Measurements from ENCODE around the gene RNF121. TPM values are rescaled to one million over a fixed set of nuclear protein-coding genes. Genes with fewer than 3 reads are reported as not detected.
"Not testable (repeated sequence)": the region's sequence is repeated elsewhere in the genome, so short reads cannot be mapped to it uniquely, and the experiment has no call there.

Gene RNF121
- 24.7 TPM for total RNA-seq
- long read RNA-seq, transcript RNF121-201 (9 exons, 2,625 nt): major isoform, 10 of 21 reads
- long read RNA-seq, partial matches to known transcripts: 4 of 21 reads
- long read RNA-seq, other reads (novel, unspliced or antisense): 6 of 21 reads

- ATAC-seq (peak; percentile 99 to 100), DNase-seq (peak; percentile 98)
- intact Hi-C loops (cut with DNase I): no loop called here
- Histone ChIP-seq H3K27me3 (ENCODE audit: low read depth) (no peaks in the 10 kb centered on the region), H3K27ac (peak within 1 kb of the TSS; percentile 96), H3K4me3 (peak within 1 kb of the TSS; percentile 98), H3K4me1 (peaks cover 40% of the 10 kb centered on the region), H3K36me3 (no peaks in the 10 kb centered on the region), H3K9me3 (no peaks in the 10 kb centered on the region)
- TF ChIP-seq, protein P1, sequence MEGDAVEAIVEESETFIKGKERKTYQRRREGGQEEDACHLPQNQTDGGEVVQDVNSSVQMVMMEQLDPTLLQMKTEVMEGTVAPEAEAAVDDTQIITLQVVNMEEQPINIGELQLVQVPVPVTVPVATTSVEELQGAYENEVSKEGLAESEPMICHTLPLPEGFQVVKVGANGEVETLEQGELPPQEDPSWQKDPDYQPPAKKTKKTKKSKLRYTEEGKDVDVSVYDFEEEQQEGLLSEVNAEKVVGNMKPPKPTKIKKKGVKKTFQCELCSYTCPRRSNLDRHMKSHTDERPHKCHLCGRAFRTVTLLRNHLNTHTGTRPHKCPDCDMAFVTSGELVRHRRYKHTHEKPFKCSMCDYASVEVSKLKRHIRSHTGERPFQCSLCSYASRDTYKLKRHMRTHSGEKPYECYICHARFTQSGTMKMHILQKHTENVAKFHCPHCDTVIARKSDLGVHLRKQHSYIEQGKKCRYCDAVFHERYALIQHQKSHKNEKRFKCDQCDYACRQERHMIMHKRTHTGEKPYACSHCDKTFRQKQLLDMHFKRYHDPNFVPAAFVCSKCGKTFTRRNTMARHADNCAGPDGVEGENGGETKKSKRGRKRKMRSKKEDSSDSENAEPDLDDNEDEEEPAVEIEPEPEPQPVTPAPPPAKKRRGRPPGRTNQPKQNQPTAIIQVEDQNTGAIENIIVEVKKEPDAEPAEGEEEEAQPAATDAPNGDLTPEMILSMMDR (IDR thresholded peaks at IDR 0.05): no peak
These were observed at the start of gene RNF121 for GRCh38 chr11:71928737-71929443. Gene RNF121, plus strand, starts transcription at chr11:71929046. Its CDS starts 16 bp downstream, at chr11:71929062.

DNA sequence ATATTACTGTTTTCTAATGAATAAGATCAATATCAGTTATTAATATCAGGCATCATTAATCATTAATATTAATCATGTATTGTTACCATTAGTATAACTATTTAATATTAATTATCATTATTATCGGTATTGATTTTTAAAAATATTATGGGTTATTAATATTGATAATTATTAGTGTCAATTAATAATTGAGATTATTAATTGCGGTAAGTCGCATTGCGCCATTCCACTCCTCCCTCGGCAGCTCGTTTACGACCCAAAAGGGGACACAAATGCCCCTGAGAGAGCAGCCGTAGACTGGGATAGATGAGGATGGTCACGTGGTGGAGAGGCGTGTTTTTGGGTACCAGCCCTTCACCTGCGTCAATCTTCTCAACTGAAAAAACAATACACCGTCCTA lies 43.0 kb upstream of the RNF121 start:
- H3K4me3 ChIP-seq; ATAC-seq; H3K27me3 ChIP-seq (ENCODE audit: low read depth); DNase-seq; H3K27ac ChIP-seq; H3K4me1 ChIP-seq; intact Hi-C loops (cut with DNase I); H3K9me3 ChIP-seq; H3K36me3 ChIP-seq: not testable (repeated sequence)

DNA sequence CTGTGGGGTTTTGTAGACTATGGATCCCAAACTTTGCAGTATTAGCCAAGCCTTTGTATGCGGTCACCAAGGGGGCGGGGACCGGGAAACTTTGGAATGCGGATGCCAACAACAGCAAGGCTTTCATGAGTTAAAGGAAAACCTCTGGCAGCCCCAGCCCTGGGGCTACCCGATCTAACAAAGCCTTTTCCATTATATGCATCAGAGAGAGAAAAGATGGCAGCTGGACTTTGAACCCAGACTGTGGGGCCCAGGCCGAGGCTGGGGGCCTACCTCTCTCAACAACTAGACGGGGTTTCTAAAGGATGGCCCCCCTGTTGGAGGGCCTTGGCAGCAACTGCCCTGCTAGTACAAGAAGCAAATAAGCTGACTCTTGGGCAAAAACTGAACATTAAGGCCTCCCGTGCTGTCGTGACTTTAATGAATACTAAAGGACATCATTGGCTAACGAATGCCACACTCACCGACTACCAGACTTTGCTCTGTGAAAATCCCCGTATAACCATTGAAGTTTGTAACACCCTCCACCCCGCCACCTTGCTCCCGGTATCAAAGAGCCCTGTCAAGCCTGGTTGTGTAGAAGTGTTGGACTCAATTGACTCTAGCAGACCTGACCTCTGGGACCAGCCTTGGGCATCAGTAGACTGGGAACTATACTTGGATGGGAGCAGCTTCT lies 40.4 kb upstream of the RNF121 start:
- H3K4me1 ChIP-seq; ATAC-seq; H3K27ac ChIP-seq; DNase-seq; intact Hi-C loops (cut with DNase I); H3K27me3 ChIP-seq (ENCODE audit: low read depth); H3K36me3 ChIP-seq; H3K9me3 ChIP-seq; H3K4me3 ChIP-seq: not testable (repeated sequence)

- H3K27ac ChIP-seq; H3K9me3 ChIP-seq; H3K27me3 ChIP-seq (ENCODE audit: low read depth); H3K4me1 ChIP-seq; DNase-seq; ATAC-seq; H3K4me3 ChIP-seq; intact Hi-C loops (cut with DNase I); H3K36me3 ChIP-seq: not testable (repeated sequence)
These were observed 39.5 kb upstream of the RNF121 start for GRCh38 chr11:71889181-71889872.

- no peaks in the 10 kb centered on the region for H3K36me3 ChIP-seq
- no peak overlapping the region for H3K4me3 ChIP-seq
- intact Hi-C loops (cut with DNase I): no loop called here
- DNase-seq: no peak
- TF ChIP-seq, protein P1 (IDR thresholded peaks at IDR 0.05): no peak
- ATAC-seq: no peak
- H3K4me1 ChIP-seq: no peaks in the 10 kb centered on the region
- H3K9me3 ChIP-seq: no peaks in the 10 kb centered on the region
- no peaks in the 10 kb centered on the region for H3K27me3 ChIP-seq (ENCODE audit: low read depth)
- H3K27ac ChIP-seq: no peak overlapping the region
These were observed 32.9 kb upstream of the RNF121 start for GRCh38 chr11:71895961-71896360.

- ATAC-seq; H3K36me3 ChIP-seq; H3K4me3 ChIP-seq; intact Hi-C loops (cut with DNase I); H3K9me3 ChIP-seq; DNase-seq; H3K27ac ChIP-seq; H3K4me1 ChIP-seq; H3K27me3 ChIP-seq (ENCODE audit: low read depth): not testable (repeated sequence)
These were observed 27.7 kb upstream of the RNF121 start for GRCh38 chr11:71901137-71901536.

GRCh38 chr11:71908218-71908617 lies 20.6 kb upstream of the RNF121 start:
- Histone ChIP-seq H3K9me3 (no peaks in the 10 kb centered on the region), H3K27me3 (ENCODE audit: low read depth) (no peaks in the 10 kb centered on the region), H3K4me1 (no peaks in the 10 kb centered on the region), H3K4me3 (no peak overlapping the region), H3K27ac (no peak overlapping the region), H3K36me3 (peaks cover 19% of the 10 kb centered on the region)
- intact Hi-C loops (cut with DNase I): no loop called here
- no peak for DNase-seq
- no peak for ATAC-seq
- TF ChIP-seq, protein P1 (IDR thresholded peaks at IDR 0.05): no peak

- H3K4me3 ChIP-seq; H3K4me1 ChIP-seq; DNase-seq; H3K27me3 ChIP-seq (ENCODE audit: low read depth); H3K9me3 ChIP-seq; intact Hi-C loops (cut with DNase I); ATAC-seq; H3K27ac ChIP-seq: not testable (repeated sequence)
- H3K36me3 ChIP-seq: peaks cover 41% of the 10 kb centered on the region
These were observed 18.1 kb upstream of the RNF121 start for GRCh38 chr11:71910775-71911174.

DNA sequence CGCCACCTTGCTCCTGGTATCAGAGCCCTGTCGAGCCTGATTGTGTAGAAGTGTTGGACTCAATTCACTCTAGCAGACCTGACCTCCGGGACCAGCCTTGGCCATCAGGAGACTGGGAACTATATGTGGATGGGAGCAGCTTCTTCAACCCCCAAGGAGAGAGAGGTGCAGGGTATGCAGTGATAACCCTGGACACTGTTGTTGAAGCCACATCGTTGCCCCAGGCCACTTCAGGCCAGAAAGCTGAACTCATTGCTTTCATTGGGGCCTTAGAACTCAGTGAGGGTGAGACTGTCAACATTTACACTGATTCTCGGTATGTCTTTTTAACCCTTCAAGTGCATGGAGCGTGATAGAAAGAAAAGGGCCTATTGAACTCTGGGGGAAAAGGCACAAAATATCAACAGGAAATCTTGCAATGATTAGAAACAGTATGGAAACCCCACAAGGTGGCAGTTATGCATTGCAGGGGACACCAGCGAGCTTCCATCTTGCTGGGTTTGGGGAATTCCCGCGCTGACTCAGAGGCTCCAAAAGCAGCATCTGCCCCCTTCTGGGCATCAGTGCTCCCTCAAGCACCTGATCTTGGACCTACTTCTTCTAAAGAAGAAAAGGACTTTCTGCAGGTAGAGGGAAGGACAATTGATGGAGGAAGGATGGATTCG lies 17.4 kb upstream of the RNF121 start:
- H3K4me1 ChIP-seq: not testable (repeated sequence)
- peaks cover 47% of the 10 kb centered on the region for H3K36me3 ChIP-seq

DNA sequence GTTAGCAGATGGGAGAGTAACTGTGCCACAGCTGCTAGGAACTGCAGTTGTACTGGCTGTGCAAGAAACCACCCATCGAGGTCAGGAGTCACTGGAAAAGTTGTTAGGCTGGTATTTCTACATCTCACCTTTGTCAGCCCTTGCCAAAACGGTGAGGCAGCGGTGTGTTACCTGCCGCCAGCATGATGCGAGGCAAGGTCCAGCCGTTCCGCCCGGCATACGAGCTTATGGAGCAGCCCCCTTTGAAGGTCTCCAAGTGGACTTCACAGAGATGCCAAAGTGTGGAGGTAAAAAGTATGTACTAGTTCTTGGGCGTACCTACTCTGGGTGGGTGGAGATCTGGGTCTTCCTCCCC lies 16.9 kb upstream of the RNF121 start:
- H3K27me3 ChIP-seq (ENCODE audit: low read depth); ATAC-seq; H3K4me1 ChIP-seq; DNase-seq; H3K9me3 ChIP-seq; H3K27ac ChIP-seq; intact Hi-C loops (cut with DNase I); H3K4me3 ChIP-seq: not testable (repeated sequence)
- peaks cover 53% of the 10 kb centered on the region for H3K36me3 ChIP-seq

More for the DNA sequence above, 17.4 kb upstream of the RNF121 start:
- DNase-seq; H3K27me3 ChIP-seq (ENCODE audit: low read depth); ATAC-seq; intact Hi-C loops (cut with DNase I); H3K27ac ChIP-seq; H3K9me3 ChIP-seq; H3K4me3 ChIP-seq: not testable (repeated sequence)
